HepG2 (cell line): Measurements from ENCODE around the gene JPH2. TPM values are rescaled to one million over a fixed set of nuclear protein-coding genes. Genes with fewer than 3 reads are reported as not detected.

Experiments used
- ARID3A ChIP-seq: IDR thresholded peaks from 2 replicates; pipeline ENCODE4 v1.6.1; 2012; ENCODE audit warnings: low read depth, low read length, improper control_type of control experiment
- ATF1 ChIP-seq: IDR thresholded peaks from 2 replicates; pipeline ENCODE4 v1.6.1; 2016; ENCODE audit warnings: mild to moderate bottlenecking, control low read depth
- CCAR2 ChIP-seq: fragments of 200-400 bp; formaldehyde crosslinking; optimal IDR thresholded peaks from 2 replicates; pipeline ENCODE3; 2018; ENCODE audit warnings: low read depth, mild to moderate bottlenecking, low read length, moderate library complexity
- EED ChIP-seq: sonication (generic); formaldehyde crosslinking; IDR thresholded peaks from 2 replicates; pipeline ENCODE4 v1.5.0; 2020; ENCODE audit warnings: mild to moderate bottlenecking, missing genetic modification reagents
- ETS1 ChIP-seq: sonication (generic); formaldehyde crosslinking; IDR thresholded peaks from 2 replicates; pipeline ENCODE4 v1.4.0; 2020; ENCODE audit warnings: missing genetic modification reagents
- GATAD2A ChIP-seq: IDR thresholded peaks from 2 replicates; pipeline ENCODE4 v1.6.1; 2016
- GMEB1 ChIP-seq: sonication (generic); formaldehyde crosslinking; IDR thresholded peaks from 2 replicates; pipeline ENCODE4 v1.5.1; 2020; ENCODE audit warnings: missing genetic modification reagents, mild to moderate bottlenecking, borderline replicate concordance
- HHEX ChIP-seq: IDR thresholded peaks from 2 replicates; pipeline ENCODE4 v1.6.1; 2016; ENCODE audit warnings: control low read depth
- KDM6A ChIP-seq: IDR thresholded peaks from 2 replicates; pipeline ENCODE4 v1.6.1; 2016; ENCODE audit warnings: low read depth
- MIER2 ChIP-seq: IDR thresholded peaks from 2 replicates; pipeline ENCODE4 v1.6.1; 2016; ENCODE audit warnings: missing biosample characterization, missing genetic modification reagents
- NFIC ChIP-seq: IDR thresholded peaks from 2 replicates; pipeline ENCODE4 v1.6.1; 2012; ENCODE audit warnings: mild to moderate bottlenecking, low read length, inconsistent platforms
- TEAD2 ChIP-seq: sonication (generic); formaldehyde crosslinking; IDR thresholded peaks from 2 replicates; pipeline ENCODE4 v1.9.0; 2021; ENCODE audit warnings: missing genetic modification reagents
- USF2 ChIP-seq, 2 experiments: sonication (generic) in 1 of 2; formaldehyde crosslinking in 1 of 2; IDR thresholded peaks; 2 replicates each; pipeline versions ENCODE4 v1.5.1 to v1.6.1; 2011 to 2020; ENCODE audit warnings: borderline replicate concordance in 1 of 2, low read depth in 1 of 2, low read length in 1 of 2, mild to moderate bottlenecking in 1 of 2, missing genetic modification reagents in 1 of 2, moderate library complexity in 1 of 2
- YEATS4 ChIP-seq: sonication (generic); formaldehyde crosslinking; IDR thresholded peaks from 2 replicates; pipeline ENCODE4 v1.4.0; 2020; ENCODE audit warnings: missing genetic modification reagents, borderline replicate concordance
- ZBTB7A ChIP-seq: sonication (generic); formaldehyde crosslinking; IDR thresholded peaks from 2 replicates; pipeline ENCODE4 v1.8.0; 2022; ENCODE audit warnings: mild to moderate bottlenecking, missing genetic modification reagents
- ZFP36L1 ChIP-seq: sonication (generic); formaldehyde crosslinking; IDR thresholded peaks from 2 replicates; pipeline ENCODE4 v1.8.0; 2022; ENCODE audit warnings: mild to moderate bottlenecking, missing genetic modification reagents, moderate library complexity
- ZFP62 ChIP-seq: sonication (generic); formaldehyde crosslinking; IDR thresholded peaks from 2 replicates; pipeline ENCODE4 v1.4.0; 2020; ENCODE audit warnings: missing genetic modification reagents
- ZMYM2 ChIP-seq: sonication (generic); formaldehyde crosslinking; IDR thresholded peaks from 2 replicates; pipeline ENCODE4 v1.8.0; 2022; ENCODE audit warnings: mild to moderate bottlenecking, missing genetic modification reagents
- ZNF235 ChIP-seq: sonication (generic); formaldehyde crosslinking; IDR thresholded peaks from 2 replicates; pipeline ENCODE4 v1.8.1; 2023; ENCODE audit warnings: mild to moderate bottlenecking, missing genetic modification reagents, borderline replicate concordance
- ZNF260 ChIP-seq: sonication (generic); formaldehyde crosslinking; IDR thresholded peaks from 2 replicates; pipeline ENCODE4 v1.4.0; 2020; ENCODE audit warnings: missing genetic modification reagents, low read depth, mild to moderate bottlenecking, borderline replicate concordance
- ZNF451 ChIP-seq: sonication (generic); formaldehyde crosslinking; IDR thresholded peaks from 2 replicates; pipeline ENCODE4 v1.5.0; 2020; ENCODE audit warnings: mild to moderate bottlenecking, missing genetic modification reagents
- ZNF570 ChIP-seq: sonication (generic); formaldehyde crosslinking; IDR thresholded peaks from 2 replicates; pipeline ENCODE4 v1.4.0; 2020; ENCODE audit warnings: mild to moderate bottlenecking, missing genetic modification reagents, borderline replicate concordance
- ZNF597 ChIP-seq: sonication (generic); formaldehyde crosslinking; IDR thresholded peaks from 2 replicates; pipeline ENCODE4 v1.5.0; 2020; ENCODE audit warnings: missing genetic modification reagents
- ZNF672 ChIP-seq: sonication (generic); formaldehyde crosslinking; IDR thresholded peaks from 2 replicates; pipeline ENCODE4 v1.8.1; 2022; ENCODE audit warnings: missing genetic modification reagents
- ZSCAN12 ChIP-seq: sonication (generic); formaldehyde crosslinking; IDR thresholded peaks from 2 replicates; pipeline ENCODE4 v1.9.0; 2021; ENCODE audit warnings: mild to moderate bottlenecking, missing genetic modification reagents
- polyA plus RNA-seq, 8 experiments: library from polyadenylated mRNA; depleted of rRNA in 3 of 8; stranded (reverse) in 7 of 8; unstranded in 1 of 8; fragments of >200 nt; fragmentation: Illumina TruSeq in 4 of 8; extraction: Trizol in 4 of 8; gene quantifications; 2 replicates each; pipeline versions ENCODE4 v1.2.1 to v1.2.3, GENCODE V29; 2011 to 2016; ENCODE audit warnings: low read depth in 4 of 8, missing spikeins in 1 of 8, mixed read lengths in 1 of 8; ENCODE audit not compliant: insufficient read depth in 1 of 8
- total RNA-seq, 5 experiments: library from RNA; depleted of rRNA; stranded (reverse); fragments of >200 nt; fragmentation: Illumina TruSeq; extraction: Trizol; gene quantifications; 2 replicates each; pipeline ENCODE4 v1.2.3, GENCODE V29; 2016; ENCODE audit warnings: low read depth in 1 of 5

JPH2 gene
- total and polyA plus RNA-seq, 2 of the 13 experiments (the other 11 are each of a cell fraction or from before 2014, with no cell fraction given), result 0.42 TPM; not detected in 1

GRCh38 chr20:44206132-44206531, 19.1 kb upstream of the JPH2 start (continued):
- no peak for TF ChIP-seq ZNF597
- TF ChIP-seq EED (CRISPR knock-in tag), result no peak
- peak; percentile 48; the same call in 1 of the 2 replicates for TF ChIP-seq ATF1 (CRISPR knock-in tag)
- no peak for TF ChIP-seq ZBTB7A
- TF ChIP-seq ZNF570 (CRISPR knock-in tag), result no peak
- no peak for TF ChIP-seq USF2 (IDR thresholded peaks at IDR 0.05; ENCODE audit: low read depth, low read length)
- no peak for TF ChIP-seq USF2 (CRISPR knock-in tag; IDR thresholded peaks at IDR 0.05; ENCODE audit: borderline replicate concordance)
- no peak for TF ChIP-seq HHEX (CRISPR knock-in tag)
- TF ChIP-seq GMEB1, result no peak
- TF ChIP-seq ZFP62 (CRISPR knock-in tag), result no peak
- no peak for TF ChIP-seq ZNF235 (CRISPR knock-in tag)
- 0 out of 2 replicates have a peak, but pooled peaks have one; percentile 41 for TF ChIP-seq YEATS4
- peak; percentile 83 for TF ChIP-seq ARID3A
- no peak for TF ChIP-seq ZNF260 (CRISPR knock-in tag)
- 0 out of 2 replicates have a peak, but pooled peaks have one; percentile 30 for TF ChIP-seq ZSCAN12 (CRISPR knock-in tag)
- no peak for TF ChIP-seq NFIC
- TF ChIP-seq CCAR2, result no peak
- peak; percentile 62; the same call in 1 of the 2 replicates for TF ChIP-seq ZFP36L1 (CRISPR knock-in tag)
- TF ChIP-seq GATAD2A (CRISPR knock-in tag), result peak; percentile 46; the same call in 1 of the 2 replicates
- TF ChIP-seq ZMYM2 (CRISPR knock-in tag), result no peak
- TF ChIP-seq ZNF672, result no peak
- no peak for TF ChIP-seq TEAD2 (CRISPR knock-in tag)
- no peak for TF ChIP-seq ETS1 (CRISPR knock-in tag)
- TF ChIP-seq KDM6A, result peak; percentile 49; the same call in 1 of the 2 replicates
- no peak for TF ChIP-seq MIER2 (CRISPR knock-in tag)
- no peak for TF ChIP-seq ZNF451
